ENCODE measurements around the gene SLC12A6. TPM values are rescaled to one million over a fixed set of nuclear protein-coding genes. Genes with fewer than 3 reads are reported as not detected.

SLC12A6 gene
- total and polyA plus RNA-seq, 2 of the 13 experiments (the other 11 are each of a cell fraction or from before 2014, with no cell fraction given) = 15.2 to 30.1 TPM

DNA sequence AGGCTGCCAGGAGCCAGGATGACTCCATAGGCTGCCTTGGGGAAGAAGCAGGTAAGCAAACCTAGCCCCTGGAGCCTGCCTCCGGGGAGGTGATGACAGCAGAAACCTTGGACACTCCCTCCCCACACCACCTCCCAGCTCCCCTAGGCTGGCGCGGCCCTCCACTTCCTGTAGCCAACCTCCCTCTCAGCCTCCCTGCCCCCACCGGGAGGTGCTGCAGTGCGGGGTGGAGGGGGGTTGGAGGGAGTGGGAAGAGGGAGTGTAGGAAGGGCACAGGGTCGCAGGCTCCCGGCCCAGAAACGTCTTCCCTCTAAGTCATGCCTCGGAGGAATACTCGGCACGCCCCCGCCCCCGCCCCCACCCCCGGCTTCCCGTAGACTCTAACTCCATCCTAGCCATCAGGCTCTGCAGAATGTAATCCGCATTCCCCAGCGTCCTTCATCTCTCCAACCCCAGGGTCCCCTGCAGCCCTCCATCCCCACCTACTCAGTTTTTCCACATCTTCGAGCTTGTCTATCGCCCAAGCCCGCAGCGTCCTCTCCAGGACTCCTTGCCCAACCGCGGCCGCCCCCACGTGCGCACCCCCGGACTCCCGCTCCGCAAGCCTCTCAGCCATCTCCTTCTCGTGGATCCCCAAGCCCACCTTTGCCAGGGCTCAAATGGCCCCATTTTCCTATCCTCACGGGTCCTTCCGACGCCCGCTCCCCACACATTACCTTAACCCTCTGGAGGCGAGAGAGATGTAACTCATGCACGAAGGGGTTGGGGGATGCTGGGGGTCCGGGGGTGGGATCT lies 28.9 kb upstream of the SLC12A6 start (continued):
- no peak for TF ChIP-seq ZSCAN20 (CRISPR knock-in tag; IDR thresholded peaks at IDR 0.05; ENCODE audit: borderline replicate concordance)
- TF ChIP-seq, protein P1, sequence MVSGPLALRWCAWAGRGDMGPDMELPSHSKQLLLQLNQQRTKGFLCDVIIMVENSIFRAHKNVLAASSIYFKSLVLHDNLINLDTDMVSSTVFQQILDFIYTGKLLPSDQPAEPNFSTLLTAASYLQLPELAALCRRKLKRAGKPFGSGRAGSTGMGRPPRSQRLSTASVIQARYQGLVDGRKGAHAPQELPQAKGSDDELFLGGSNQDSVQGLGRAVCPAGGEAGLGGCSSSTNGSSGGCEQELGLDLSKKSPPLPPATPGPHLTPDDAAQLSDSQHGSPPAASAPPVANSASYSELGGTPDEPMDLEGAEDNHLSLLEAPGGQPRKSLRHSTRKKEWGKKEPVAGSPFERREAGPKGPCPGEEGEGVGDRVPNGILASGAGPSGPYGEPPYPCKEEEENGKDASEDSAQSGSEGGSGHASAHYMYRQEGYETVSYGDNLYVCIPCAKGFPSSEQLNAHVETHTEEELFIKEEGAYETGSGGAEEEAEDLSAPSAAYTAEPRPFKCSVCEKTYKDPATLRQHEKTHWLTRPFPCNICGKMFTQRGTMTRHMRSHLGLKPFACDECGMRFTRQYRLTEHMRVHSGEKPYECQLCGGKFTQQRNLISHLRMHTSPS (CRISPR knock-in tag; IDR thresholded peaks at IDR 0.05; ENCODE audit: low read depth) = no peak
- 0 out of 2 replicates have a peak, but pooled peaks have one; percentile 10 for TF ChIP-seq RXRB (CRISPR knock-in tag; IDR thresholded peaks at IDR 0.05; ENCODE audit: borderline replicate concordance)
- no peak for TF ChIP-seq ZNF749 (CRISPR knock-in tag; IDR thresholded peaks at IDR 0.05; ENCODE audit: borderline replicate concordance)
- TF ChIP-seq ZNF496 (CRISPR knock-in tag; IDR thresholded peaks at IDR 0.05; ENCODE audit: insufficient replicate concordance) = no peak
- TF ChIP-seq ZC3H13 (CRISPR knock-in tag; IDR thresholded peaks at IDR 0.05) = no peak
- peak in 1 of 2 experiments; percentile 52; a peak in 1 of 4 replicates for TF ChIP-seq KLF16 (CRISPR knock-in tag; IDR thresholded peaks at IDR 0.05)
- TF ChIP-seq ZNF773 (CRISPR knock-in tag; IDR thresholded peaks at IDR 0.05; ENCODE audit: borderline replicate concordance) = no peak
- no peak for TF ChIP-seq SNRNP70 (IDR thresholded peaks at IDR 0.05; ENCODE audit: low read depth, low read length)
- TF ChIP-seq, protein P2, sequence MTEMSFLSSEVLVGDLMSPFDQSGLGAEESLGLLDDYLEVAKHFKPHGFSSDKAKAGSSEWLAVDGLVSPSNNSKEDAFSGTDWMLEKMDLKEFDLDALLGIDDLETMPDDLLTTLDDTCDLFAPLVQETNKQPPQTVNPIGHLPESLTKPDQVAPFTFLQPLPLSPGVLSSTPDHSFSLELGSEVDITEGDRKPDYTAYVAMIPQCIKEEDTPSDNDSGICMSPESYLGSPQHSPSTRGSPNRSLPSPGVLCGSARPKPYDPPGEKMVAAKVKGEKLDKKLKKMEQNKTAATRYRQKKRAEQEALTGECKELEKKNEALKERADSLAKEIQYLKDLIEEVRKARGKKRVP (CRISPR knock-in tag; IDR thresholded peaks at IDR 0.05) = 0 out of 4 replicates have a peak, but pooled peaks of 1 of the 2 experiments have one; percentile 40
- TF ChIP-seq PAF1 (CRISPR knock-in tag; IDR thresholded peaks at IDR 0.05) = no peak
- no peak for TF ChIP-seq TSC22D2 (CRISPR knock-in tag; IDR thresholded peaks at IDR 0.05; ENCODE audit: borderline replicate concordance)
- 0 out of 2 replicates have a peak, but pooled peaks have one; percentile 15 for TF ChIP-seq ZNF335 (CRISPR knock-in tag; IDR thresholded peaks at IDR 0.05)
- no peak for TF ChIP-seq ZNF33B (CRISPR knock-in tag; IDR thresholded peaks at IDR 0.05)
- no peak for TF ChIP-seq ZNF282 (IDR thresholded peaks at IDR 0.05; ENCODE audit: partially characterized antibody)
- no peak for TF ChIP-seq ZNF557 (CRISPR knock-in tag; IDR thresholded peaks at IDR 0.05)
- TF ChIP-seq ZNF841 (CRISPR knock-in tag; IDR thresholded peaks at IDR 0.05; ENCODE audit: borderline replicate concordance) = no peak
- TF ChIP-seq RBM22 (optimal IDR thresholded peaks at IDR 0.05; ENCODE audit: low read length) = no peak
- no peak for TF ChIP-seq ZNF10 (CRISPR knock-in tag; IDR thresholded peaks at IDR 0.05; ENCODE audit: borderline replicate concordance, low read depth)
- TF ChIP-seq, protein P3, sequence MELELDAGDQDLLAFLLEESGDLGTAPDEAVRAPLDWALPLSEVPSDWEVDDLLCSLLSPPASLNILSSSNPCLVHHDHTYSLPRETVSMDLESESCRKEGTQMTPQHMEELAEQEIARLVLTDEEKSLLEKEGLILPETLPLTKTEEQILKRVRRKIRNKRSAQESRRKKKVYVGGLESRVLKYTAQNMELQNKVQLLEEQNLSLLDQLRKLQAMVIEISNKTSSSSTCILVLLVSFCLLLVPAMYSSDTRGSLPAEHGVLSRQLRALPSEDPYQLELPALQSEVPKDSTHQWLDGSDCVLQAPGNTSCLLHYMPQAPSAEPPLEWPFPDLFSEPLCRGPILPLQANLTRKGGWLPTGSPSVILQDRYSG (CRISPR knock-in tag; IDR thresholded peaks at IDR 0.05) = no peak
- TF ChIP-seq TBX2 (CRISPR knock-in tag; IDR thresholded peaks at IDR 0.05; ENCODE audit: borderline replicate concordance) = no peak
- no peak for TF ChIP-seq SMAD3 (CRISPR knock-in tag; IDR thresholded peaks at IDR 0.05)
- no peak for TF ChIP-seq ZNF572 (CRISPR knock-in tag; IDR thresholded peaks at IDR 0.05)
- no peak for TF ChIP-seq ZNF792 (CRISPR knock-in tag; IDR thresholded peaks at IDR 0.05)
- TF ChIP-seq ZFY (CRISPR knock-in tag; IDR thresholded peaks at IDR 0.05) = 0 out of 2 replicates have a peak, but pooled peaks have one; percentile 23
- TF ChIP-seq ZNF577 (CRISPR knock-in tag; IDR thresholded peaks at IDR 0.05; ENCODE audit: borderline replicate concordance, low read depth) = no peak

Measured in HepG2 (cell line).